ENCODE results near the gene PHF12. TPM values are rescaled to one million over a fixed set of nuclear protein-coding genes. Genes with fewer than 3 reads are reported as not detected.

Gene PHF12
- total and polyA plus RNA-seq, 3 experiments from 2014 or later = 11.6 to 62.1 (median 58.1) TPM

DNA sequence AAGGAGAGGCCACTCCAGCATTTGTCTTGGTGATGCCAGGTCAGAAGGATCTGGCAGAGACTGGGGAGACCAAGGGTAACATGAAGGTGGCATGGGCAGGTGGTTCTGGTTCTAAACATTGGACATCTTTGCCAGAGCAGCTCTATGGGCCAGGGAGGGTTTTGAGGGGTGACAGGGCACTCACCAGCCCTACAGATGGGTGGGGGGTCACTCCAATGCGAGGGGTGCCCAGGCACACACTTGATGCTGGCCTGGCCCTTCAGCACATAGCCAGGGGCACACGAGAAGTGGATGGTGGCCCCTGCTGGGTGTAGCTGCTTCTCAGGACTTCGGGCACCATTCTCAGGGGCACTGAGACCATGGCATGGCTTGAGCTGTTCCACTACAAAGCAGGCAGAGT, 5.5 kb upstream of the PHF12 start:
- H3K36me3 ChIP-seq (ENCODE audit: insufficient read depth, low read length) = no peaks in the 10 kb centered on the region
- no peaks in the 10 kb centered on the region for H3K9me3 ChIP-seq (ENCODE audit: low read length)
- H3K4me1 Mint-ChIP-seq = no peaks in the 10 kb centered on the region
- no peak overlapping the region for H3K4me3 ChIP-seq (ENCODE audit: low read length)
- peak overlapping the region in 2 of 8 donors; percentile 41 to 57 for H3K27ac Mint-ChIP-seq
- no peaks in the 10 kb centered on the region for H3K9me3 Mint-ChIP-seq
- H3K36me3 Mint-ChIP-seq = no peaks in the 10 kb centered on the region
- ChIA-PET POLR2A (interaction anchor here (0.5 kb wide), 1 partner anchor 429 kb away, joined by 3 read pairs; no protein-coding TSS in a partner anchor), CTCF (interaction anchor here (1.3 kb wide), 1 partner anchor 160 kb away, joined by 5 read pairs; no protein-coding TSS in a partner anchor)
- no peak overlapping the region for H3K4me3 Mint-ChIP-seq
- peaks cover 11% of the 10 kb centered on the region for H3K4me1 ChIP-seq (ENCODE audit: insufficient read depth, low read length)
- H3K27me3 ChIP-seq (ENCODE audit: insufficient read depth, low read length, poor library complexity, severe bottlenecking) = no peaks in the 10 kb centered on the region
- H3K27me3 Mint-ChIP-seq = no peaks in the 10 kb centered on the region
- DNase-seq = no peak
- H3K27ac ChIP-seq (ENCODE audit: low read depth, low read length) = no peak overlapping the region

DNA sequence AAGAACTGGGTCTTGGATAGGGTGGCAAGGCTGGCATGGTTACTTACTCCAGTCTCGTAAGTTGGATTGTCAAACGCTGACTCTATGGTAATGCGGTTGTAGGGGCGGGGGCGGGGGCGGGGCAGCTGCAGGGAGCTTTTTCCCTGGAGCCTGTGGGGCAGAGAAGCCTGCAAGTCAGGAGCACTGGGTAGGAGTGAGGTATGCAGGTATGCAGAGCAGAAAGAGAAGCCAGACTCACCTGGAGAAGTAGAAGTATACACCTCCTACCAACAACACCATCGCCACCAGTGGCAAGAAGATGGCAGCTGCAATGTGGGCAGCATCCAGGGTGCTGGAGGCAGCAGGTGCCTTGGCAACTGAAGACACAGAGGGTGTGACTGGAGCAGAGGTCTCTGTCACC, 4.8 kb upstream of the PHF12 start:
- no peaks in the 10 kb centered on the region for H3K9me3 ChIP-seq (ENCODE audit: low read length)
- no peaks in the 10 kb centered on the region for H3K27me3 ChIP-seq (ENCODE audit: insufficient read depth, low read length, poor library complexity, severe bottlenecking)
- no peak overlapping the region for H3K27ac ChIP-seq (ENCODE audit: low read depth, low read length)
- ChIA-PET CTCF (interaction anchor here (1.0 to 1.8 kb wide), 3 partner anchors 161 to 229 kb away, joined by 3 to 7 read pairs (median 5); no protein-coding TSS in a partner anchor), POLR2A (no interaction called here)
- H3K4me3 Mint-ChIP-seq = no peak overlapping the region
- H3K9me3 Mint-ChIP-seq = no peaks in the 10 kb centered on the region
- peaks cover 11% of the 10 kb centered on the region for H3K4me1 ChIP-seq (ENCODE audit: insufficient read depth, low read length)
- H3K27ac Mint-ChIP-seq = no peak overlapping the region
- no peaks in the 10 kb centered on the region for H3K36me3 Mint-ChIP-seq
- no peaks in the 10 kb centered on the region for H3K27me3 Mint-ChIP-seq
- no peak overlapping the region for H3K4me3 ChIP-seq (ENCODE audit: low read length)
- no peaks in the 10 kb centered on the region for H3K4me1 Mint-ChIP-seq
- no peak for DNase-seq
- H3K36me3 ChIP-seq (ENCODE audit: insufficient read depth, low read length) = no peaks in the 10 kb centered on the region

DNA sequence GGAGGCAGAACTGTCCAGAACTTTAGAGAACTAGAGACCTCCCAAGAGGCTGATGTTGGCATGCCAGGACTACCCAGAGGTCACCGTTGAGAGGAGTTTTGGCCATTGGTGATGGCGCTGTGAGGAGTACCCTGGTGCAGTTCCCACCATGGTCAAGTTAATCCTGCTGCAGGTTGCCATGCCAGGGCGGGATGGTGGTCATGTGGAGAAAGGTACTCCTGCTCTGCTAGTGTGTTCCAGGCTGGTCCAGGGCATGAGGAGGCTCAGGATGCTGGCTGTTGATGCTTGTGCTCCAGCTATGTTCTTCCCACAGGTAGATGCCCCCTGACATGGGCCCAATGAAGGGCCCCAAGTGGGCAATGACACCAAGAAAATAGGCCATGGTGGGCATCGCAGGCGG, 4.1 kb upstream of the PHF12 start:
- Mint-ChIP-seq H3K4me1 (no peaks in the 10 kb centered on the region), H3K4me3 (no peak overlapping the region), H3K27ac (no peak overlapping the region), H3K27me3 (peaks cover 0 to 2% of the 10 kb centered on the region in 2 donors), H3K9me3 (no peaks in the 10 kb centered on the region), H3K36me3 (peaks cover 0 to 3% (median 0%) of the 10 kb centered on the region in 3 donors)
- H3K27me3 ChIP-seq (ENCODE audit: insufficient read depth, low read length, poor library complexity, severe bottlenecking) = no peaks in the 10 kb centered on the region
- no peaks in the 10 kb centered on the region for H3K36me3 ChIP-seq (ENCODE audit: insufficient read depth, low read length)
- ChIA-PET POLR2A (no interaction called here), CTCF (interaction anchor here (0.9 to 1.8 kb wide), 3 partner anchors 162 to 229 kb away, joined by 3 to 7 read pairs (median 6); no protein-coding TSS in a partner anchor)
- H3K9me3 ChIP-seq (ENCODE audit: low read length) = no peaks in the 10 kb centered on the region
- no peak for DNase-seq
- peaks cover 11% of the 10 kb centered on the region for H3K4me1 ChIP-seq (ENCODE audit: insufficient read depth, low read length)
- H3K27ac ChIP-seq (ENCODE audit: low read depth, low read length) = no peak overlapping the region
- no peak overlapping the region for H3K4me3 ChIP-seq (ENCODE audit: low read length)

DNA sequence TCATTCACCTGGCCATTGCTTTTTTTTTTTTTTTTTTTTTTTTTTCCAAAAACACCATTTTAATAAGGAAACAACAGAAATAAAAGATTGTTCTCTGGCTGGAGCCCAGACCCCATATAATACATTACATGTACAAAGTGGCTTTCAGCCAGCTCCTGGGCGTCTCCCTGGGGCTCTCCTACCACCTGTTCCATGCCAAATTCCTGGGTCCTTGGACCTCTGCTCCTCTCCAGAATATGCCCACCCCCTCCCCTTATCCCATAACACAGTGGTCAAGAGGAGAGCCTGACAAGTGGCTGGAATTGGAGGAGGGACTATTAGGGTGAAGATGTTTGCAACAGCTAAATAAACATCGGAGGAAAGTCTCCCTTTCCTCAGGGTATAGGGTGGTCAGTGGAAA, 3.6 kb upstream of the PHF12 start:
- Mint-ChIP-seq H3K4me3 (no peak overlapping the region), H3K36me3 (peaks cover 0 to 8% (median 0%) of the 10 kb centered on the region in 3 donors), H3K4me1 (no peaks in the 10 kb centered on the region), H3K27me3 (peaks cover 0 to 2% of the 10 kb centered on the region in 2 donors), H3K9me3 (no peaks in the 10 kb centered on the region), H3K27ac (peak overlapping the region in 1 of 8 donors; percentile 73)
- POLR2A ChIA-PET = no interaction called here
- peak in 1 of 5 donors; percentile 31 for DNase-seq
- peaks cover 11% of the 10 kb centered on the region for H3K4me1 ChIP-seq (ENCODE audit: insufficient read depth, low read length)
- CTCF ChIA-PET = interaction anchor here (0.9 to 1.8 kb wide), 3 partner anchors 162 to 228 kb away, joined by 3 to 7 read pairs (median 6); no protein-coding TSS in a partner anchor
- H3K27ac ChIP-seq (ENCODE audit: low read depth, low read length) = no peak overlapping the region
- H3K36me3 ChIP-seq (ENCODE audit: insufficient read depth, low read length) = no peaks in the 10 kb centered on the region
- H3K4me3 ChIP-seq (ENCODE audit: low read length) = no peak overlapping the region
- no peaks in the 10 kb centered on the region for H3K27me3 ChIP-seq (ENCODE audit: insufficient read depth, low read length, poor library complexity, severe bottlenecking)
- H3K9me3 ChIP-seq (ENCODE audit: low read length) = no peaks in the 10 kb centered on the region

DNA sequence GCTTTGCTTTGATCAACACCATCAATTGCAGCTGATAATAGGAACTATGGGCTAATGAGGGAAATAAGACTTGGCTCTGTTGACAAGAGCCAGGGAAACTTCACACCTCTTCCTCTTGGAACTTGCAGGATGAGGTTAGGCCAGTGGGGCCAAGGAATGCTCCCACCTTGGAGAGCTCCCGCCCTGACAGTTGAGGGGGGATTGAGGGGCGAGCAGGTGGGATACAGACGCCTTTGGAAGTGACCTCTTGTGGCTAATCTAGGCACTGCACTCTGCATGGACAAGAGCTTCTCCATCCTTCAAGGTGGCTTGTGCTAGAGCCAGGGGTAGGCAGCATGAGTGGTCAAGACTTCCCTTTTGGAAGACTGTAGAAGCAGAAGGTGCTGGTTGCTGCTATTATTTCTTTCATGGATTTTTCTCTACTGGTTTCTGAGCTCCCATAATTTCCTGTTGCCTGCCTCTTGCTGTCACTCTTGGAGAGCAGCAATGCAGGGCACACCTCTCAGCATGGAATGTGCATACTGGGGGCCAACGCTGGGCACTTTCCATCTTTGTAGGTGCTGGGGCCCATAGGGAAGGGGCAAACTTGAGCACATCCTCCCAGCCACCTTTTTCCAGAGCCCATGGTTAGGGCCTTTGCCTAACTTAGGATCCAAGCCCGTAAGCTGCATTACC, 2.3 kb upstream of the PHF12 start:
- Mint-ChIP-seq H3K9me3 (no peaks in the 10 kb centered on the region), H3K4me3 (peak overlapping the region in 2 of 7 donors; percentile 32 to 33)
- H3K27ac ChIP-seq (ENCODE audit: low read depth, low read length) = no peak overlapping the region

DNA sequence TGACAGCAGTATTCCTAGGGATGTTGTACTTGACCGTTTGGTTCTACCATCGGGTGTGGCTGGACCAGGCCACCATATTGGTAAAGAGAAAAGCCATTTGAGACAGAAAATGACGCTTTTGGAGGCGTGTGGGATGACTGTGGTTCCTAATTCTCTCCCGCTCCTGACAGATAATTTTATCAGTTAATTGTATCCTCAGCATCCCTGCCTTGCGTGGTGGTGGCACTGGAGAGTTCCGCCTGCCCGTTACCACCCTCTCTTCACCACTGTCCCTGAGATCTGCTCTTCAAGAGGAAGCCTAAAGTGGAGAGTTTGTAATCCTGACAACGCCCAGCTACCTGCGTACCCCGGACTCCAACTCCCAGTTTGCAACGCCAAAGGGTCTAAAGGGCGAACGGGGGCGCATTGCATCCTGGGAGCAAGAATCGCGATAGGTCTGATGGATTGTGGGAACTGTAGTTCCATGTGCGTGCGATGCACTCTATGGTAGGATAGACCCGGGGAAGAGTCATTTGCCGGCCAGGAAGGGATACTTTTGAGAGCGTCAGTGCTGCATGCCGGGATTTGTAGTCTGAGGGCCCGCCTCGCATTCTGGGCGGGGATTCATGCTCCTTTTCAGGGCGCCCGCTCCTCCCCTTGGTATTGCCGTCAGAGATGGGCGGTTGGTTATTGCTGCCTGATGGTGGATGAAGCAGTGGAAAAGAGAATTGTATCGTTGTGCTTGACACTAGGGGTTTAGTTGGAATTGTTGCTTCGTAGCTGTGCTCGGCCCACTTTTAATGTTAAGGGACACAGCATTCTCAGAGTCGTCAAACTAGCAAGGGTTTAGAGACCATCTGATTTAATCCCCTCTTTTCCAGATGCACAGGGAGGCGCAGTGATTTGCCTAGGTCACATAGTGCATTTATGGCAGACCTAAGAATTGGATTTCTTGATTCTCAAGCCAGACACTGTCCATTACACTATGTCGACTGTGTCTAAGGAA, 965 bp upstream of the PHF12 start:
- no peaks in the 10 kb centered on the region for H3K27me3 ChIP-seq (ENCODE audit: insufficient read depth, low read length, poor library complexity, severe bottlenecking)
- POLR2A ChIA-PET = interaction anchor here (0.5 to 5.6 kb wide), 19 partner anchors 25 to 1411 kb away, joined by 3 to 65 read pairs (median 6); partner anchors contain the start of genes BLTP2, DHRS13, FAM222B and FLOT2
- peaks cover 27% of the 10 kb centered on the region for H3K4me1 ChIP-seq (ENCODE audit: insufficient read depth, low read length)
- DNase-seq = peak; percentile 91 to 98 (median 97)
- Mint-ChIP-seq H3K27me3 (peaks cover 0 to 4% of the 10 kb centered on the region in 2 donors), H3K4me1 (peaks cover 15 to 17% (median 15%) of the 10 kb centered on the region in 3 donors), H3K9me3 (no peaks in the 10 kb centered on the region), H3K36me3 (peaks cover 0 to 31% (median 5%) of the 10 kb centered on the region in 3 donors), H3K4me3 (no peak overlapping the region), H3K27ac (no peak overlapping the region)
- peak overlapping the region; percentile 98 for H3K4me3 ChIP-seq (ENCODE audit: low read length)
- CTCF ChIA-PET = interaction anchor here (0.6 to 5.7 kb wide), 28 partner anchors 9 to 706 kb away, joined by 3 to 72 read pairs (median 4); partner anchors contain the start of genes DHRS13, FAM222B, FLOT2 and NEK8
- no peaks in the 10 kb centered on the region for H3K36me3 ChIP-seq (ENCODE audit: insufficient read depth, low read length)
- peak overlapping the region; percentile 85 for H3K27ac ChIP-seq (ENCODE audit: low read depth, low read length)
- H3K9me3 ChIP-seq (ENCODE audit: low read length) = no peaks in the 10 kb centered on the region

More for the DNA sequence above, 2.3 kb upstream of the PHF12 start:
- Histone ChIP-seq H3K4me1 (ENCODE audit: insufficient read depth, low read length) (peaks cover 14% of the 10 kb centered on the region), H3K27me3 (ENCODE audit: insufficient read depth, low read length, poor library complexity, severe bottlenecking) (no peaks in the 10 kb centered on the region), H3K9me3 (ENCODE audit: low read length) (no peaks in the 10 kb centered on the region), H3K4me3 (ENCODE audit: low read length) (no peak overlapping the region), H3K36me3 (ENCODE audit: insufficient read depth, low read length) (no peaks in the 10 kb centered on the region)
- DNase-seq = peak; percentile 19 to 70 (median 38)
- Mint-ChIP-seq H3K27ac (peak overlapping the region in 1 of 8 donors; percentile 85), H3K36me3 (peaks cover 0 to 19% (median 0%) of the 10 kb centered on the region in 3 donors), H3K27me3 (peaks cover 0 to 4% of the 10 kb centered on the region in 2 donors), H3K4me1 (peaks cover 2 to 4% (median 2%) of the 10 kb centered on the region in 3 donors)
- POLR2A ChIA-PET = interaction anchor here (0.5 to 5.4 kb wide), 6 partner anchors 27 to 1161 kb away, joined by 3 to 65 read pairs (median 4); partner anchors contain the start of genes RPL23A and TLCD1
- CTCF ChIA-PET = interaction anchor here (0.6 to 5.7 kb wide), 28 partner anchors 10 to 618 kb away, joined by 3 to 72 read pairs (median 4); partner anchors contain the start of genes DHRS13, FAM222B, FLOT2 and NEK8

DNA sequence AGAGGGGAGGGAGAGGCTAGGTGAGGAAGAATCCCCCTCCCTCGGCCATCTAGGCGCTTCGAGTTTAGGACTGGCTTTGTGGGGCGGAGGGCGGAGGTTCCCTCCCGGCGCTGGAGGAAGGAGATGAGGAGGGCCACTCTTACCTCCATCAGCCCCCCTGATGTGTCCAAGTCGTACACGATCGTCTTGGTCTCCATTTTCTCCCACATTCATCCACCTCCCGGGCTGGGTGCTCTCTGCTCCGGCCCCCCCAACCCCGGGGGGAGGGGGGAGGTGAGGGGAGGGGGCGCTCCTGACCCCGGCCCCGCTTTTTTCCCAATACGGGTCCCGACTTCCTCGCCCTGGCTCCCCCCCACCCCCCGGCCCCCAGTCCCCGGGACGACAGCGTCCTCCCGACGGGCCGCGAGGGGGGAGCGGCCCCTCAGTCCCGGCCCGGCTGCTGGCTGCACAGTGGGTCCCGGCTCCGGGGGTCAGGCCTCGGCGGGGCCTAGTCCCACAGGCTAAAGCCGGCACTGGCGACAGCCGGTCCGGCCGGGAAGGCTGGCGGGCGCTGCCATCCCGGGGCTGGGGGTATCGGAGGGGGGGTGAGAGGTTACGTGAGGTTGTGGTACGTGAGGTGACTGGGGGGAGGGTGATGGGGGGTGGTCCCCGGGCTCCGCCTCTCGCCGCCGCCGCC, 428 bp downstream of the PHF12 start:
- DNase-seq = no peak
- H3K27ac ChIP-seq (ENCODE audit: low read depth, low read length) = peak overlapping the region; percentile 80
- H3K27ac Mint-ChIP-seq = peak overlapping the region; percentile 91 to 99 (median 96)
- H3K4me1 ChIP-seq (ENCODE audit: insufficient read depth, low read length) = peaks cover 41% of the 10 kb centered on the region
- no peaks in the 10 kb centered on the region for H3K9me3 ChIP-seq (ENCODE audit: low read length)
- H3K27me3 ChIP-seq (ENCODE audit: insufficient read depth, low read length, poor library complexity, severe bottlenecking) = no peaks in the 10 kb centered on the region
- peaks cover 0 to 42% (median 8%) of the 10 kb centered on the region in 3 donors for H3K36me3 Mint-ChIP-seq
- H3K9me3 Mint-ChIP-seq = no peaks in the 10 kb centered on the region
- peaks cover 0 to 4% of the 10 kb centered on the region in 2 donors for H3K27me3 Mint-ChIP-seq
- H3K4me3 ChIP-seq (ENCODE audit: low read length) = peak overlapping the region; percentile 79
- peaks cover 27 to 29% (median 28%) of the 10 kb centered on the region in 3 donors for H3K4me1 Mint-ChIP-seq
- H3K4me3 Mint-ChIP-seq = peak overlapping the region; percentile 91 to 98 (median 96)
- H3K36me3 ChIP-seq (ENCODE audit: insufficient read depth, low read length) = peaks cover 3% of the 10 kb centered on the region
- ChIA-PET CTCF (interaction anchor here (0.7 to 5.7 kb wide), 15 partner anchors 14 to 231 kb away, joined by 3 to 72 read pairs (median 12); partner anchors contain the start of genes DHRS13, FAM222B, FLOT2 and NEK8), POLR2A (interaction anchor here (0.7 to 5.6 kb wide), 16 partner anchors 13 to 616 kb away, joined by 3 to 65 read pairs (median 7); partner anchors contain the start of genes DHRS13, FAM222B, FLOT2 and IFT20)

All from CD8-positive, alpha-beta memory T cell (primary cell).